ENCODE results near the gene DDX21.
A peak's percentile ranks its signal among the peaks of the same experiment; 100 is the strongest.
"Not testable (repeated sequence)": the region's sequence is repeated elsewhere in the genome, so short reads cannot be mapped to it uniquely, and the experiment has no call there.

Gene DDX21

GRCh38 chr10:69007260-69007659, 51.3 kb downstream of the DDX21 start:
- H3K4me3 ChIP-seq (replicated peaks; ENCODE audit: low read depth, low read length) = no peak overlapping the region
- no peak for DNase-seq (ENCODE audit: low read depth)
- no peak for TF ChIP-seq CTCF (IDR thresholded peaks at IDR 0.05; ENCODE audit: low read length, missing control alignments)

GRCh38 chr10:69009360-69009759, 53.4 kb downstream of the DDX21 start:
- DNase-seq (ENCODE audit: low read depth) = peak; percentile 87

GRCh38 chr10:69010151-69010640, 54.2 kb downstream of the DDX21 start:
- peak; percentile 33 for DNase-seq (ENCODE audit: low read depth)
- no peak overlapping the region for H3K4me3 ChIP-seq (replicated peaks; ENCODE audit: low read depth, low read length)
- no peak for TF ChIP-seq CTCF (IDR thresholded peaks at IDR 0.05; ENCODE audit: low read length, missing control alignments)

More at GRCh38 chr10:69009360-69009759, 53.4 kb downstream of the DDX21 start:
- no peak overlapping the region for H3K4me3 ChIP-seq (replicated peaks; ENCODE audit: low read depth, low read length)
- TF ChIP-seq CTCF (IDR thresholded peaks at IDR 0.05; ENCODE audit: low read length, missing control alignments) = no peak

GRCh38 chr10:69012778-69013177, 56.8 kb downstream of the DDX21 start:
- not testable (repeated sequence) for DNase-seq (ENCODE audit: low read depth); H3K4me3 ChIP-seq (replicated peaks; ENCODE audit: low read depth, low read length)

GRCh38 chr10:69014171-69014570, 58.2 kb downstream of the DDX21 start:
- no peak for TF ChIP-seq CTCF (IDR thresholded peaks at IDR 0.05; ENCODE audit: low read length, missing control alignments)
- H3K4me3 ChIP-seq (replicated peaks; ENCODE audit: low read depth, low read length) = no peak overlapping the region
- peak; percentile 97 for DNase-seq (ENCODE audit: low read depth)

- no peak for TF ChIP-seq CTCF (IDR thresholded peaks at IDR 0.05; ENCODE audit: low read length, missing control alignments)
- no peak overlapping the region for H3K4me3 ChIP-seq (replicated peaks; ENCODE audit: low read depth, low read length)
- DNase-seq (ENCODE audit: low read depth) = no peak
These were observed 62.6 kb downstream of the DDX21 start for GRCh38 chr10:69018613-69019012.

GRCh38 chr10:69022611-69023010, 66.6 kb downstream of the DDX21 start:
- no peak overlapping the region for H3K4me3 ChIP-seq (replicated peaks; ENCODE audit: low read depth, low read length)
- TF ChIP-seq CTCF (IDR thresholded peaks at IDR 0.05; ENCODE audit: low read length, missing control alignments) = no peak
- DNase-seq (ENCODE audit: low read depth) = no peak
